ENCODE measurements around the gene TAF12.

DNA sequence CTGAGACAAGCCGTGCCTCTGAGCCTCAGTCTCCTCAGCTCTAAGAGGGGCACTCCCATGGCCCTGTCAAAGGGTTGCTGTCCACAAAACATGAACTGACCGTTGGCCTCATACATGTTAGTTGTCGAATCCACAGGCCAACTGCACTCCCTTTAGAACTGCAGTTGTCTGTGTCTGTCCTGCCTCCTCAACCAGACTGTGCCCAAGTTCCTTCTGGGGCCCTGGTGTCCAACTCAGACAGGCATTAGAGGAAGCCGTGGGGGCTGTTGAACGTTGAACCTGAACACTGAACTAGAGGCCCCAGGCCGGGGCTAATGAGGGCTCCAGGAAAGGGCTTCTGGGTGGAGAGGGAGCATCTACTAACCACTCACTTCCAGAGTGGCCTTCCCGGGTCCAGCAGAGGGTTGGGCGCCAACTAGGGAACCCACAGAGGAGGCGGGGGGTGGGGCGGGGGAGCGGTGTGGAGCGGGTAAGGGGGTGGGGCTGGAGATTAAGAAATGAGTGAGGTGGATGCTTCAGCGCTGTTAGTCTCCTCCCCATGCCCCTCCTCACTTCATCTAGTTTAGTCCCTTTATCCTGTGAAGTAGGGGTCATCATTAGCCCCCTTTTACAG is 51.1 kb downstream of the TAF12 start, which contains the start of gene RAB42:
- TF ChIP-seq TAF1 (IDR thresholded peaks at IDR 0.05; ENCODE audit: borderline replicate concordance, low read depth, low read length) (no peak), POLR2AphosphoS5 (IDR thresholded peaks at IDR 0.05; ENCODE audit: low read depth, low read length) (no peak), POLR2A (IDR thresholded peaks at IDR 0.05; ENCODE audit: low read depth, low read length) (no peak)
